ENCODE measurements around the gene UCK1.

DNA sequence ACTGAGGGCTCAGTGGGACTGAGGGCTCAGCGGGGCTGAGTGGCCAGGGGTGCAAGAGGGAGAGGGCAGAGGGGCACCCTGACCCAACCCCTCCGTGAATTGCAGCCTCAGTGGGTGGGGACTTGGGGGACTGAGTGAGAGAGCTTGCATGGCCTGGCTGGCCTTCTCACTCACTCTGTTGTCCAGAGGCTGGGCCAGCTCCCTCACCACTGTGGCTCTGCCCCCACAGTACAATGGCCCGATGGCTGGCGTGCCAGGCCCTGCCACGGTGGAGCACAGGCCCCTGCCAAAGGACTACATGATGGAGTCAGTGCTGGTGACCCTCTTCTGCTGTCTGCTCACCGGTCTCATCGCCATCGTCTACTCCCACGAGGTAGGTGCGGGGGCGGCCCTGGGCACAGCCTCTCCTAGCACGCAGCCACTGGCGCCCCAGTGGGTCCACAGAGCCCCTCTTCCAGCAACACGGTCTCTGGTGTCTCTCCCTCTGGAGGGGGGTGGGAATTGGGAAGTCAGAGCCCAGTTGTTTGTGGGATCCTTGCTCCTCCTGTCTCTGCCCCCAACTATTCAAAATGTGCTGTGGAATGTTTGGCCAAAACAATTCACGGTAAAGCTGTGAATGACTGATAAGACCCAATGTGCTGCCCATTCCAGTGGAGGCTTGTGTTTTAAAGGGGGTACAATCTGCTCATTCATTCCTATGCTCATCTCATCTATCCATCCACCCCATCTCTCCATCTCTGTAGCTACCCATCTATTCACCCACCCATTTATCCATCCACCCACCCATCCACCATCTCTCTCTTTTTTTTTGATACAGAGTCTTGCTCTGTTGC, 25.0 kb upstream of the UCK1 start:
- TF ChIP-seq CTCF (IDR thresholded peaks at IDR 0.05; ENCODE audit: low read depth, low read length, missing input control) (no peak), GABPA (IDR thresholded peaks at IDR 0.05 in 1 of 2, conservative IDR thresholded peaks at IDR 0.05 in 1 of 2) (no peak), RAD21 (IDR thresholded peaks at IDR 0.05) (no peak), TAF1 (conservative IDR thresholded peaks at IDR 0.05) (no peak), FOXA2 (IDR thresholded peaks at IDR 0.05) (no peak), MAX (IDR thresholded peaks at IDR 0.05) (no peak), REST (IDR thresholded peaks at IDR 0.05) (no peak), HNF4G (IDR thresholded peaks at IDR 0.05) (no peak), FOXA1 (IDR thresholded peaks at IDR 0.05) (no peak), JUND (IDR thresholded peaks at IDR 0.05) (no peak), EGR1 (IDR thresholded peaks at IDR 0.05; ENCODE audit: low read depth in 2 of 2) (no peak), SP1 (IDR thresholded peaks at IDR 0.05) (no peak)
- TF ChIP-seq, protein P1, sequence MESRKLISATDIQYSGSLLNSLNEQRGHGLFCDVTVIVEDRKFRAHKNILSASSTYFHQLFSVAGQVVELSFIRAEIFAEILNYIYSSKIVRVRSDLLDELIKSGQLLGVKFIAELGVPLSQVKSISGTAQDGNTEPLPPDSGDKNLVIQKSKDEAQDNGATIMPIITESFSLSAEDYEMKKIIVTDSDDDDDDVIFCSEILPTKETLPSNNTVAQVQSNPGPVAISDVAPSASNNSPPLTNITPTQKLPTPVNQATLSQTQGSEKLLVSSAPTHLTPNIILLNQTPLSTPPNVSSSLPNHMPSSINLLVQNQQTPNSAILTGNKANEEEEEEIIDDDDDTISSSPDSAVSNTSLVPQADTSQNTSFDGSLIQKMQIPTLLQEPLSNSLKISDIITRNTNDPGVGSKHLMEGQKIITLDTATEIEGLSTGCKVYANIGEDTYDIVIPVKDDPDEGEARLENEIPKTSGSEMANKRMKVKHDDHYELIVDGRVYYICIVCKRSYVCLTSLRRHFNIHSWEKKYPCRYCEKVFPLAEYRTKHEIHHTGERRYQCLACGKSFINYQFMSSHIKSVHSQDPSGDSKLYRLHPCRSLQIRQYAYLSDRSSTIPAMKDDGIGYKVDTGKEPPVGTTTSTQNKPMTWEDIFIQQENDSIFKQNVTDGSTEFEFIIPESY (IDR thresholded peaks at IDR 0.05) = no peak

All from liver (tissue), 3 donors.